ENCODE data around the gene MRPL22. TPM values are rescaled to one million over a fixed set of nuclear protein-coding genes. Genes with fewer than 3 reads are reported as not detected.

The MRPL22 gene
- total and polyA plus RNA-seq, 7 donors, result 13.8 to 73.1 (median 40.0) TPM

DNA sequence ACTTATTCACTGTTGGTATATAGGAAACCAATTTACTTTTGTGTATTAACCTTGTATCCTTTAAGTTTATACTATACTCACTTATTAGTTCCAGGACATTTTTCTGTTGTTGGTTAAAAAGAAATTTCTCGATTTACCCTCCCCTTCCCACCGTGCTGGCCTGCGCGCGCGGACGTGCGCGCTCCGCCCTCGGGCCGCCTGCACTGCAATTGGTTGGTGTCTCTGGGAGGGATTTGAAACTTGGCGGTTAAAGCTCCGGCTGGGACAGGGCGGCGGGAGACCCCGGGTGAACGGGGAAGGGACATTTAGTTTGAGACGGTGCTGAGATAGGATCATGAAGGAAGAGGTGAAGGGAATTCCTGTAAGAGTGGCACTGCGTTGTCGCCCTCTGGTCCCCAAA lies 72.7 kb downstream of the MRPL22 start, which contains the start of gene KIF4B:
TSS of gene KIF4B (plus strand) at position 230 of the 400 bp plus-strand sequence. CDS start at position 335, 105 bp downstream.
- 96% methylated on average over 21 of the region's 21 CpGs for WGBS, 2 donors
- intact Hi-C loops (cut with DNase I), result no loop called here

DNA sequence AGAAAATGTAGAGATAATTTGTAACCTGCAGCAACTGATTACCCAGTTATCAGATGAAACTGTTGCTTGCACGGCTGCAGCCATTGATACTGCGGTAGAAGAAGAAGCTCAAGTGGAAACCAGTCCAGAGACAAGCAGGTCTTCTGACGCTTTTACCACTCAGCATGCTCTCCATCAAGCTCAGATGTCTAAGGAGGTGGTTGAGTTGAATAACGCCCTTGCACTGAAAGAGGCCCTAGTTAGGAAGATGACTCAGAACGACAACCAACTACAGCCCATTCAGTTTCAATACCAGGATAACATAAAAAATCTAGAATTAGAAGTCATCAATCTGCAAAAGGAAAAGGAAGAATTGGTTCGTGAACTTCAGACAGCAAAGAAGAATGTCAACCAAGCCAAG lies 74.4 kb downstream of the MRPL22 start:
- no peaks in the 10 kb centered on the region for H3K9me3 ChIP-seq
- intact Hi-C loops (cut with DNase I), result no loop called here
- H3K4me3 ChIP-seq, result no peak overlapping the region
- no peaks in the 10 kb centered on the region for H3K4me1 ChIP-seq
- WGBS, 2 donors, result 72 to 73% methylated on average over 6 of the region's 6 CpGs
- TF ChIP-seq EP300 (IDR thresholded peaks at IDR 0.05) (no peak), POLR2AphosphoS5 (IDR thresholded peaks at IDR 0.05) (no peak), POLR2A (IDR thresholded peaks at IDR 0.05) (no peak)
- TF ChIP-seq, protein P1, sequence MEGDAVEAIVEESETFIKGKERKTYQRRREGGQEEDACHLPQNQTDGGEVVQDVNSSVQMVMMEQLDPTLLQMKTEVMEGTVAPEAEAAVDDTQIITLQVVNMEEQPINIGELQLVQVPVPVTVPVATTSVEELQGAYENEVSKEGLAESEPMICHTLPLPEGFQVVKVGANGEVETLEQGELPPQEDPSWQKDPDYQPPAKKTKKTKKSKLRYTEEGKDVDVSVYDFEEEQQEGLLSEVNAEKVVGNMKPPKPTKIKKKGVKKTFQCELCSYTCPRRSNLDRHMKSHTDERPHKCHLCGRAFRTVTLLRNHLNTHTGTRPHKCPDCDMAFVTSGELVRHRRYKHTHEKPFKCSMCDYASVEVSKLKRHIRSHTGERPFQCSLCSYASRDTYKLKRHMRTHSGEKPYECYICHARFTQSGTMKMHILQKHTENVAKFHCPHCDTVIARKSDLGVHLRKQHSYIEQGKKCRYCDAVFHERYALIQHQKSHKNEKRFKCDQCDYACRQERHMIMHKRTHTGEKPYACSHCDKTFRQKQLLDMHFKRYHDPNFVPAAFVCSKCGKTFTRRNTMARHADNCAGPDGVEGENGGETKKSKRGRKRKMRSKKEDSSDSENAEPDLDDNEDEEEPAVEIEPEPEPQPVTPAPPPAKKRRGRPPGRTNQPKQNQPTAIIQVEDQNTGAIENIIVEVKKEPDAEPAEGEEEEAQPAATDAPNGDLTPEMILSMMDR (IDR thresholded peaks at IDR 0.05), result no peak
- no peak for DNase-seq
- H3K27me3 ChIP-seq, result no peaks in the 10 kb centered on the region
- no peak overlapping the region for H3K27ac ChIP-seq
- H3K36me3 ChIP-seq, result no peaks in the 10 kb centered on the region

More for the DNA sequence above, 72.7 kb downstream of the MRPL22 start, which contains the start of gene KIF4B:
- H3K4me3 ChIP-seq, result no peak within 1 kb of the TSS
- H3K27ac ChIP-seq, result no peak within 1 kb of the TSS
- TF ChIP-seq EP300 (IDR thresholded peaks at IDR 0.05), result no peak
- no peak for TF ChIP-seq POLR2AphosphoS5 (IDR thresholded peaks at IDR 0.05)
- TF ChIP-seq, protein P1 (IDR thresholded peaks at IDR 0.05), result no peak
- no peak for TF ChIP-seq POLR2A (IDR thresholded peaks at IDR 0.05)
- no peak for DNase-seq
- H3K4me1 ChIP-seq, result no peaks in the 10 kb centered on the region
- no peaks in the 10 kb centered on the region for H3K36me3 ChIP-seq
- H3K9me3 ChIP-seq, result no peaks in the 10 kb centered on the region
- no peaks in the 10 kb centered on the region for H3K27me3 ChIP-seq

DNA sequence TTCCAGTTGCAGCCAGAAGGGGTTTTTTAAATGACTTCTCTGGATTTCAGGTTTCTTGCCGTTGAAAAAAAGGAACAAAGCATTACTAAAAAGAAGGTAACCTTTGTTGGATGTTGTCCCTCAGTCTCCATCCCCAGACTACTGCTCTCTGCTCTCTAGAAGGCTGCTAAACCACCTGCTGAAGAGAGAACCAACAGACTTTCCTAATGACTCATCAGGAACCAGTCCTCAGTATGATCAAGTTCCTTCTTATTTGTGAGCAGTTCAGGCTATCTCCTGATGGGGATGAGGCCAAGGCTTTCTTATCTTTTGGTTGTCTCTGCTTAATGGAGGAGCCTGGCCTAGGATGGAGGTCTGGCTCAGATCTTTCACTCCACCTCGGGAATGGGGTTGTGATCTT lies 76.7 kb downstream of the MRPL22 start:
- Histone ChIP-seq H3K4me1 (no peaks in the 10 kb centered on the region), H3K27ac (no peak overlapping the region), H3K4me3 (no peak overlapping the region), H3K9me3 (no peaks in the 10 kb centered on the region), H3K27me3 (no peaks in the 10 kb centered on the region), H3K36me3 (no peaks in the 10 kb centered on the region)
- 58 to 75% methylated on average over 2 of the region's 2 CpGs for WGBS, 2 donors
- intact Hi-C loops (cut with DNase I), result no loop called here
- TF ChIP-seq, protein P1 (IDR thresholded peaks at IDR 0.05), result no peak
- TF ChIP-seq POLR2AphosphoS5 (IDR thresholded peaks at IDR 0.05) (no peak), POLR2A (IDR thresholded peaks at IDR 0.05) (no peak), EP300 (IDR thresholded peaks at IDR 0.05) (no peak)
- DNase-seq, result no peak

Other genes with a start within 250 kb of the MRPL22 start
- gene LARP1, start 185.7 kb upstream of the MRPL22 start, total RNA-seq, result 10 to 100 TPM; 47.4 to 97.8 (median 55.6) TPM
- gene LARP1, start 185.7 kb upstream of the MRPL22 start, polyA plus RNA-seq, result 10 to 100 TPM; 10.2 to 68.2 (median 15.5) TPM
- gene FAXDC2, start 90.5 kb upstream of the MRPL22 start, total RNA-seq, result 100 to 1,000 TPM in 1 of 4 donors, 10 to 100 TPM in 3; 67.3 to 118 (median 90.6) TPM
- 10 to 100 TPM; 13.3 to 30.0 (median 19.4) TPM for gene FAXDC2, start 90.5 kb upstream of the MRPL22 start, polyA plus RNA-seq
- 10 to 100 TPM; 51.8 to 80.6 (median 70.1) TPM for gene CNOT8, start 82.4 kb upstream of the MRPL22 start, total RNA-seq
- 10 to 100 TPM; 51.6 to 53.5 (median 52.8) TPM for gene CNOT8, start 82.4 kb upstream of the MRPL22 start, polyA plus RNA-seq
- 10 to 100 TPM; 12.2 to 15.2 (median 14.2) TPM for gene GEMIN5, start 2.9 kb upstream of the MRPL22 start, total RNA-seq
- gene GEMIN5, start 2.9 kb upstream of the MRPL22 start, polyA plus RNA-seq, result 1 to 10 TPM in 2 of 3 donors, under 1 TPM in 1; 0.92 to 5.9 (median 1.8) TPM
- under 1 TPM in 1 of 4 donors, not detected in 3; 0.16 TPM for gene KIF4B, start 72.7 kb downstream of the MRPL22 start, total RNA-seq
- under 1 TPM in 1 of 3 donors, not detected in 2; 0.01 TPM for gene KIF4B, start 72.7 kb downstream of the MRPL22 start, polyA plus RNA-seq